Measurements from ENCODE around the gene INF2.
"Not testable (repeated sequence)": the region's sequence is repeated elsewhere in the genome, so short reads cannot be mapped to it uniquely, and the experiment has no call there.

The INF2 gene

DNA sequence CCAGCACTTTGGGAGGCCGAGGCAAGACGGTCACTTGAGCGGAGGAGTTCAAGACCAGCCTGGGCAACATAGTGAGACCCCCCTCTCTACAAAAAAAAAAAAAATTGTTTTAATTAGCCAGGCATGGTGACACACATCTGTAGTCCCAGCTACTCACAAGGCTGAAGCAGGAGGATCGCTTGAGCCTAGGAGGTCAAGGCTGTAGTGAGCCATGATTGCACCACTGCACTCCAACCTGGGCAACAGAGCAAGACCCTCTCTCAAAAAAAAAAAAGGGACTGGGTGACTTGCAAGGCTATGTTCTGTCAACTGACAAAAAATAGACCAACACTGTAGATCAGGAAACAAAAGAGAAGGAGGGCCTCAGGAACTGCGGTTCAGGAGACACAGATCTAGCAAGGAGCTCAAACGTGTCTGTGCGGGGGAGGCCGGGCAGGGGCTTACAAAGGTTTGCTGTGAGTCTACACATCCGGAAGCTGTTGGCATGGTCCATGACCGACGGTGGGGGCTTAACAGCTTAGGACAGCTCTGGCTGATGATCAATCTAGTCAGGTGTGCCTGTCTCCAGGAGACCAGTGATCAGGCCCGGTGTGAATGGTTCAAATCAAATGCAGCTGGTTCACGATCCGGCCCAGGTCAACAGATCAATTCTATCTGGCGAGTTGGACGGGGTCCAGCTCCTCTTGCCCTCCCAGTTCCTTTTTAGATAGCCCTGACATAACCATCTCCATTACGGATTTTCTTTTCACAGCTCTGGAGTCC, 31.7 kb upstream of the INF2 start:
- no peak for DNase-seq

- no peak for DNase-seq
Observed at GRCh38 chr14:104658325-104658712, 31.1 kb upstream of the INF2 start.

DNA sequence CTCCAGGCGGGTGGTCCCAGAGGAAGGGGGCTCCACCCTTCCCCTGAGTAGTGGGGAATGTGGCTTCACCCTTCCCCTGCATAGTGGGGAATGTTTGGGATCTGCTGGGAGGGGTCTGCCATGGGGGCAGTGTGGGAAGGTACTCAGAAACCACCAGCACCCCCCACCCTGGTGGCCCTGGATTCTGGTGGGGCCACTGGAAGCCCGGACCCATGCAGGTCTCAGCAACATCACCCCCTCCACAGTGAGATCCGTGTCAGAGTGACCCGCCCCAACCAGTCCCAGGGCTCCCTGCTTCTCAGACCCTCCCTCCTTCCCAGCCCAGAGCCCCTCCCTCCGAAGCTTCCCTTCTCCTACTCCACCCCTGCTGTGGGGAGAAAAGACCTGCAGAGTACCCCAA, 30.3 kb upstream of the INF2 start:
- no peak for DNase-seq

GRCh38 chr14:104659764-104660523, 29.5 kb upstream of the INF2 start:
- no peak for DNase-seq

GRCh38 chr14:104660597-104660996, 28.8 kb upstream of the INF2 start:
- DNase-seq, result no peak

- DNase-seq, result no peak
Observed at GRCh38 chr14:104661086-104661485, 28.3 kb upstream of the INF2 start.

- DNase-seq, result not testable (repeated sequence)
Observed at GRCh38 chr14:104661528-104662157, 27.8 kb upstream of the INF2 start.

GRCh38 chr14:104662472-104662871, 26.9 kb upstream of the INF2 start:
- not testable (repeated sequence) for DNase-seq

DNA sequence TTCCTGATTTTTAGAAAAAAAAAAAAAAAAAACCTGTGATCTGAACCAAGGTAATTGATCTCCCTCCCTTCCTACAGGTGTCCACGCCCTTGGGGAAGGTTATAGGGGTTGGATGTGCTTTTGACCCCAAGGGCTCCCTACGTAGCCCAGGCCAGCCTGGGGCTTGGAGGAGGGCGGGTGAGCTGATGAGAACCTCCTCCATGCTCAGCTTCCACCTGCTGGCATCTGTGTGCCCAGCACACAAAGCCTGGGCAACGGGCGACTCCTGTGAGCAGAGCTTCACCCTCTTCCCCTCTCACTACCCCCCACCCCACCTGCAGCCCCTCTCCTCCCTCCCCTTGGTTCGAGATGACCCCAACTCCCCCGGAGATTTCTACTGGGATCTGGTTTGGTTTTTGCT, 25.3 kb upstream of the INF2 start:
- DNase-seq, result no peak

DNA sequence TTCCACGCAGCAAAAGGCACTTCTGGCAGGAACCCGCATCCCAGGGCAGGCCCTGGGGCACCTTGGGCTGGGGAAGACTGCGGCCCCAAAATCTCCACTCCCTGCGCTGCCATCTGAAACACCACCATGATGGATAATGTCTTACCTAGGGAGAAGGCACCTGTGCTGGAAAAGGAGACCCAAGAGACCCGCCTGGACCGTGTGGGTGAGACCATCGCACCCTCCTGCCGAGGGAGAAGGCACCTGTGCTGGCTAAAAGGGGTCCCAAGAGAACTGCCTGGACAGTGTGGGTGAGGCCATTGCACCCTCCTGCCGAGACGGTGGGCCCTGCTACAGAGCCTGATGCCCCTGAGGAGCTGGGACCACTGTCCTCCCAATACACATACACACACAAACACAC, 24.8 kb upstream of the INF2 start:
- no peak for DNase-seq

GRCh38 chr14:104665114-104665656, 24.2 kb upstream of the INF2 start:
- no peak for DNase-seq

DNA sequence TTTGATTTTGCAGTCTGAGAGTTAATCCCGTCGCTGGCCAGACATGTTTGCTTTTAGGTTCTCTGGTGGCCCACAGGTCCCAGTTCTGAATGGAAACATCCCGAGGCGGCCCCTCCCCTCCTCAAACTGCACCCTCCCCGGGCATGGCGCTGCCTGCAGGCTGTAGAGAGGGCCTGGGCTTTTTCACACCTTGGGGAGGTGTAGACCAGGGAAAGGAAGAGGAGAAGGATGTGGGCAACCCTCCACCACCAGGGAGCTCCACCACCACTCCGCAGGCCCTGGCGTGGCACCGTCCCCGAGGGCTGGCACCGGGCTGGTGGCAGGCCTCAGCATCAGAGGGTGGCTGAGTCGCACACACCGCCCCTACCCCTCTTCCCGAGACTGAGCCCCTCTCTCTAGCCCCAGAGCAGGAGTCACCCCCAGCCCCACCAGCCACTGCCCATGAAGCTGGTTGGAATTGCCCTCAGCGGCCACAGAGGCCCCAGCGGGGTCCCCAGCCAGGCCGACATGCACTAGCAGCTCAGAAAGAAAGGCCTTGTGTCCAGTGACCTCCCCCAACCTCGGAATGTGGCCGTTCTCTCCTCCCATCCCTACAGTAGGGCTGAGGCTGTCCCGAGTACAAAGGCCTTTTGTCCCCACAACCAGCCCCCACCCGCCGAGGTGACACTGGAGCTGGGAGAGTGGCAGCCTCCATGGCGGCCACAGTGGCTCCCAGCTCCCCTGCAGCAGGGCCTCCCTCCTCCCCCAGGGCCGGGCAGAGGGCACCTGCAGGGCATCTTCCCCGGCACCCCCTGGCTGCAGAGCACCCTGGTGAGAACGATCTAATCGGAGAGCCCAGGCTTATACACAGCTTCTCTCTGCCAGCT, 23.5 kb upstream of the INF2 start:
- DNase-seq, result no peak

DNA sequence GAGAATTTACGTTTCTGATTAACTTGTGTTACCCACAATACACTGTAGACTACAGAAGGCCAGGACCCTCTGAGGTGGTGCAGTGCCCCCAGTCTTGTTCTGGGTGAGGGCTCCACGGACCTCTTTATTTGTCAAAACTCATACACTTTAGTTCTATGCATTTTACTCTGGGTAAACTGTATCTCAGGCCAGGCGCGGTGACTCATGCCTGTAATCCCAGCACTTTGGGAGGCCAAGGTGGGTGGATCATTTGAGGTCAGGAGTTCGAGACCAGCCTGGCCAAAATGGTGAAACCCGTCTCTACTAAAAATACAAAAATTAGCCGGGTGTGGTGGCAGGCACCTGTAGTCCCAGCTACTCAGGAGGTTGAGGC, 22.9 kb upstream of the INF2 start:
- not testable (repeated sequence) for DNase-seq

DNA sequence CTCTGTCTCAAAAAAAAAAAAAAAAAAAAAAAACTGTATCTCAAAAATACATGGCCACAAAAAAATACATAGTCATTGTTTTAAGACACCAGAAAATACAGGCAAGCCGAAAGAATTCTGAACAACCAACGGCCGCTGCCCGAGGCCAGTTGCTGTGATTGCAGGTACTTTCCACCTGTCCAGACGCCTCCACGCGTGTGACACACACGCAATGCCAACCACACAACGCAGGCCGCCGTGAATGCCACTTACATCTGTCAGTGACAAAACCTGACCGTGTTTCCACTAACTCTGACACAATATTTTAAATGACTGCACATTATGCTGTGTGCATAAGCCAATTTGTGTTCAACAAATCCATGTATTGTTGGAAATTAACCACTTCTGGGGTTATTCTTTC, 22.4 kb upstream of the INF2 start:
- DNase-seq, result no peak

- no peak for DNase-seq
Observed at GRCh38 chr14:104669697-104670096, 19.7 kb upstream of the INF2 start.

DNA sequence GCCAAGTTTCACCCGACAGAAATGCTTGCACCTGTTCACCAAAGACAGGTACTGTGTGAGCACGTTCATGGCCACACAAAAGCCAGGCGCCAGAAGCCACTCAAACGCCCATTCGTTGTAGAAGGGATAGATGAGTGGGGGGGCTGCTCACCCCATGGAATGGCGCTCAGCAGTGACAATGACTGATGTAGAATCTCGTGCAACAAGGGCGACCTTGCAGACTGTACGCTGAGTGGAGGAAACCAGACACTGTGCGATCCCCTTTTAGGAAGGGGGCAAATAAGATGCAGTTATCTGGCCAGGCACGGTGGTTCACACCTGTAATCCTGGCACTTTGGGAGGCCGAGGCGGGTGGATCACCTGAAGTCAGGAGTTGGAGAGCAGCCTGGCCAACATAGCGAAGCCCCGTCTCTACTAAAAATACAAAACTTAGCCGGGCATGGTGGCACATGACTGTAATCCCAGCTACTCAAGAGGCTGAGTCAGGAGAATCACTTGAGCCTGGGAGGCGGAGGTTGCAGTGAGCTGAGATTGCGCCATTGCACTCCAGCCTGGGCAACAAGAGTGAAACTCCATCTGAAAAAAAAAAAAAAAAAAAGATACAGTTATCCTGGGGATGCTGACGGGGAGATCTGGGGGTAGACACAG, 18.0 kb upstream of the INF2 start:
- not testable (repeated sequence) for DNase-seq

DNA sequence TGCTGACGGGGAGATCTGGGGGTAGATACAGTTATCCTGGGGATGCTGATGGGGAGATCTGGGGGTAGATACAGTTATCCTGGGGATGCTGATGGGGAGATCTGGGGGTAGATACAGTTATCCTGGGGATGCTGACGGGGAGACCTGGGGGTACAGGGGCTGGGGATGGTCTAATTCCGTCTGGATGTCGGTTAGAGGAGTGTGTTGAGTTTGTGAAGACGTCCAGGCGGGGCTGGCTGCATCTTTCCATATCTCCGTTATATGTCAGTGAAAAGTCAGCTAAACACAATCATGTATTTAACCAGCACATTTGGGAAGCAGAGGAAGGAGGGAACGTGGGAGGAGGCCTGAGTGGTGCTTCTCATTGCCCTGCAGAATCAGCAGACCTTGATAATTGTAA, 17.3 kb upstream of the INF2 start:
- not testable (repeated sequence) for DNase-seq

DNA sequence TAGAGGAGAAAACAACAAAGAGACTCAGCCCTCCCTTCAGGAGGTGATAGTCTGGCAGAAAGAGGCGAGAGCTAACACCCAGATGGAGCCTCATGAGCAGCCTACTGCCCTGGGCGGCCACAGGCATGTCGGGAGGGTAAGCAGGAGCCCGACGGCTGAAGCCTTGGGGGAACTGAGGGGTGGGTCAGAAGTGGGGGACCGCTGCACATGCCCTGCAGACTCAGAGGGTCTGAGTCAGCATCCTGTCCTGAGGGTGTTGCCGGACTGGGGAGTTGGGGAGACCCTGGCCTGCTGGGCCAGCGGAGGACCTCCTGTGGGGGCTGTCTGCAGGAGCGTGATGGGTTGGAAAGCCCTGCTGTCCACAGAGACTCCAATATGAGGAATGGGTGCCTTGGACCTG, 15.9 kb upstream of the INF2 start:
- no peak for DNase-seq

GRCh38 chr14:104675447-104675846, 14.0 kb upstream of the INF2 start:
- DNase-seq, result no peak

GRCh38 chr14:104676130-104676693, 13.2 kb upstream of the INF2 start:
- no peak for DNase-seq

DNA sequence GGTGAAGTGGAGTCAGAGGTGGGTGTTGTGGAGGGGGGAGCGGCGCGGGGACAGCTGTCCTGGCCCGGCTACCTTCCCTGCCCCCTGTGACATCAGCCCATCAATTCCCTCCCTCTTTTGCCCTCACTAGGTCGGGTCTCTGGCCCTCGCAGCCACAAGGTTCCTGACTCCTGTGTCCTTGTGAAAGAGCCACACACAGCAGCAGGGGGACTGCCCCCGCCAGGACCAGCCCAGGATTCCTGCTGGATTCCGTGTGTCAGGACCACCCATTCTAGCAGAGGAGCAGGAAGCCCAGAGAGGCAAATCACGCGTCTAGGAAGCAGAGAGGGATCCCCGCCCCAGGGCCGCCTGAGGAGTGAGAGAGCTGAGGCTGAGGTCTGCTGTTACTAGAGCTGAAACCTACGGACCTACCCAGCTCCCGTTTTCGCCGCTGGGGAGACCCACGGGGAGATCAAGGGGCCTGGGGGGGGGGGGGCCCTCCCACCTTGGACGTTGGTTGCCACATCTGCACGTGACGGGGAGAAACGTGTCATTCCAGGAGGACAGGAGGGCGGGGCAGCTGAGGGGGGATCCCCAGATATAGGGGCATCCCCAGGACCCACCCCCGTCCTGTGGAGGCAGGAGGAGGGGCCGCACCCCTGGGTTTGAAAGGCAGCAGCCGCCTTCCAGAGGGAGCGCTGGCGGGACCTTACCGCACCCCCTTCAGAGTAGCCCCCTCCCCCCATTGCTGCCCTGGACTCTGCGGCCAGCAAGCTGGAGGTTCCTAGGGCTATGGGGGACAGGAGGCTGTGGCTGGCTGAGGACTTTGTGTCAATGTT, 12.5 kb upstream of the INF2 start:
- DNase-seq, result no peak

Data from effector CD8-positive, alpha-beta T cell (primary cell).